Measurements from ENCODE around the gene ECSCR.
"Not testable (repeated sequence)": the region's sequence is repeated elsewhere in the genome, so short reads cannot be mapped to it uniquely, and the experiment has no call there.

The ECSCR gene

DNA sequence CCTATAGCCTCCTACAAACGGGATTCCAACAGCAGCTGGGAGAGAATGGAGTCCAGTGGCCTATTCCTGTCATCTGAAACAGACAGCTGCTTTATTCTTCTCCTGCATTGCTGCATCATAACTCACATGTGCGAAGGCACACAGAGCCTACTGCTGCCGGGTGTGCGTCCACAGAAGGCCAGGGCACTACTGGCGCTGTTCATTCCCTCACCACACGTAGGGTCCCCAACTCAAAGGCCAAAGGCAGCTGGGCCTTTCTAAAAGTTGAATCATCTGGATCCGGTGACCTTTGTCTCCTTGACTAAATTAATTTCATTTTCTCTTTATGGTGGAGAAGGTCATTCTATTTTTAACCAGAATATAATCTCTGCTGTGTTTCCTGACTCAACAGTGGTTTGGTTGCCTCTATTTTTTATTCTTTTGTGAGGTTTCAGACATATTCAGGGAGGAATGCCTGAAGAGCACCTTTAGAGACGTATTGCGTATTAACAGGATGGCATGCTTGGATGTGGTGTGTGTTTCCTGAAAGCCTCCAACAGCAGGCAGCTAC is 47.9 kb downstream of the ECSCR start:
- no peak for DNase-seq (ENCODE audit: low read depth in 3 of 3, low spot score in 1 of 3)

DNA sequence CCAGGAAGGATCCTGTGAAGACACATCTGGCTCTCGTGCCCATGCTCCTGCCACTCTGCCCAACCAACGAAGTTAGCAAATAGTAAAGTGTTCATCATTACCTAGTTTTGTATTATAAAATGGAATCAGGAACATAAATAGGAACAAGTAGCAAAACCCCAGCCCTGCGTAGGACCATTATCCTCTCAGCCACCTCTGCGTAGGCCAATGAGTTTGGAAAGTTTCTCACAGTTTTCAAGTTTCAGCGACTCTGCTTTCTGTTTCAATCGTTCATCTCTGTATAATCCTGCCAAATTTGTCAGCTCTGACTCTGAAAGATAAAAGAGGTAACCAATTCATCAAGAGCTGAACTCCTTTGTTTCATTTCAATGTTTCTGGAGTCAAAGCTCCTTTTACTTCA is 48.6 kb downstream of the ECSCR start:
- DNase-seq (ENCODE audit: low read depth in 3 of 3, low spot score in 1 of 3): no peak

DNA sequence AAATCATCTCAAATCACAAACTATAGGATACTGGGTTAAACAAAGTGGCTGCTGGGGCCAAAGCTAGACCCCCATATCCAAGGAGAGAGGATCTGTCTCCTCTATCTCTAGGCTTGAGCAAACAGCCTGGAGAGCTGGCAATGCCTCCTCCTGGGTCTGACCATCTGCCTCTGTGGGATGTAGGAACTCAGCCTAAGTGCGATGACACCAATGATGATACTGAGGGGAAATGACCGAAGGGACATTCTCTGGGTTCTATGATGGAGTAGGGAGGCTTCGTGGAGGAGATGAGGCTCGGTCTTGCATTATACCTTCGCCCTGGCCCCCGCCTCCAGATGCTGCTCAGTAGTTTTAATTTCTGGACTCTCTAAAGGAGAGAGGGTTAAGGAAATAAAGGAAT is 49.4 kb downstream of the ECSCR start:
- DNase-seq (ENCODE audit: low read depth in 3 of 3, low spot score in 1 of 3): no peak

DNA sequence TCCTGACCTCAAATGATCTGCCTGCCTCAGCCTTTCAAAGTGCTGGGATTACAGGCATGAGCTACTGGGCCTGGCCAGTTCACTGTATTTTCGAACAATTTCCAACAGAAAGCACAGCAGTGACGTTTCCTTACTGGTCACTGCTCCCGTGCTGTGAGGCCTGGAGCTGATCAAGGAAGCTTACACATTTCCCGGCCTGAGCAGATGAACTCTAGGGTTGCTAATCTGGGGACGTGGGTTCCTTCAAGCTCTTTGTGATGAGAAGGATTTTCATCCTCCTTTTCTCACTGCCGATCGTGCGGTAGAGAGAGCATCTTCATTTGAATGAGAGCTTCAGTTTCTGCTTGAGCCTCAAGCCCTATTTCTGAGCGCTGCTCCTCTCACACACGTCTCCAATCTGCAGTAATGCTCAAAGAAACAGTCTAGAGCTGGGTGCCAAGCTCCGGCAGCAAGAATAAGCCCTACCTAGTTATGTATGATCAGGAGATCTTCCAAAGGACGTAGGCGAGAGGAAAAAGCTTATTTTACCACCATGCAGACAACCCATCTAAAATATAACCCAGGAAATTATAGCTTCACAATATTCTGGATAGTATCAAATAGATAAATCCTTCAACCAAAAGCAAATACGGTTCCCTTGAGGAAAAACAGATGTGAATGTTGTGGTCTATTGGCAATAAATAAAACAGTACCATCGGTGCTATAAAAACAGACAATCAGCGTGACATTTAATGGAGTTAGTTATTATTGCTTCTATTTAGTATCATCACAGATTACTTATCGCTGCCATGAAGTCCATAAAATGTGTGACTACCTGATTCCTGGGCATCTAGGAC is 51.3 kb downstream of the ECSCR start:
- DNase-seq (ENCODE audit: low read depth in 3 of 3, low spot score in 1 of 3): no peak

DNA sequence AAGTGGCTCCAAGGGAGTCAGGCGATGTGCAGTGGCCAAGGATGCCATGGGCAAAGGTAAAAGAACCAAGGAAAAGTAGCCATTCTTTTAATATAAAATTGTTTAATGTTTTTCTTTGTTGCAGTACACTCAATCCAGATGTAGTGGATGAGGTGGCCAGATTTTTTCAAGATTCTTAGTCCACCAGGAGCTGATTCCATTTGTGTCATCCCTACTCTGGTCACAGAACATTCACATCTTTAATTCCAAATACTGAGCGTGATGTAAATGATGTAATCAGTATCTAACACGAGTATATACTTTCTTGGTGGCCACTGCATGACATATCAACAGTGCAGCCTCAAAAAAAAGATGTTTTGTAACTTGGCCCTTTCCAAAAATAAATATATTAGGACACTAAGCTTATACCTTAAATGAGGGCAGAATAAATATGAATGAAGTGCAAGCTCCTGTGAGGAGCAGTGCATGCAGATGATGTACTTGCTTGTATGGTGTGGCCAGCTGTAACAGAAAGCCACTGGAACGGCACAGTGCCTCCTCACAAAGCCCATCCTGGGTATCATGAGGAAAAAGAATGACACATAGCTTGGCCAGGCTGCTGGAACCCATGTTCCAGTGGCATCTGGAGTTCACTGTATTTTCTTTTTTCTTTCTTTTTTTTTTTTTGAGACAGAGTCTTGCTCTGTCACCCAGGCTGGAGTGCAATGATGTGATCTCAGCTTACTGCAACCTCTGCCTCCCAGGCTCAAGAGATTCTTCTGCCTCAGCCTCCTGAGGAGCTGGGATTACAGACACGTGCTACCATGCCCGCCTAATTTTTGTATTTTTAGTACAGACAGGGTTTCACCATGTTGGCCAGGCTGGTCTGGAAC is 52.2 kb downstream of the ECSCR start:
- no peak for DNase-seq (ENCODE audit: low read depth in 3 of 3, low spot score in 1 of 3)

DNA sequence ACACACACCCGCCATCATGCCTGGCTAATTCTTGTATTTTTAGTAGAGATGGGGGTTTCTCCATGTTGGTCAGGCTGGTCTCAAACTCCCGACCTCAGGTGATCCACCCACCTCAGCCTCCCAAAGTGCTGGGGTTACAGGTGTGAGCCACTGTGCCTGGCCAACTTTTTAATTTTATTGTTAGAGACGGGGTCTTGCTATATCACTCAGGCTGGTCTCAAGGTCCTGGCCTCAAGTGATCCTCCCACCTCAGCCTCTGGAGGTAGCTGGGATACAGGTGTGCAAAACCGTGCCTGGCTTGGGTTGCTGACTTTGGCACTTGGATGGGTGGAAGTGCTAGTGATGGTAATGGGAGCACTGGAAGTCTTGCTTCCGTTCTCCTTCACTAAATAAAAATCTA is 53.4 kb downstream of the ECSCR start:
- not testable (repeated sequence) for DNase-seq (ENCODE audit: low read depth in 3 of 3, low spot score in 1 of 3)

DNA sequence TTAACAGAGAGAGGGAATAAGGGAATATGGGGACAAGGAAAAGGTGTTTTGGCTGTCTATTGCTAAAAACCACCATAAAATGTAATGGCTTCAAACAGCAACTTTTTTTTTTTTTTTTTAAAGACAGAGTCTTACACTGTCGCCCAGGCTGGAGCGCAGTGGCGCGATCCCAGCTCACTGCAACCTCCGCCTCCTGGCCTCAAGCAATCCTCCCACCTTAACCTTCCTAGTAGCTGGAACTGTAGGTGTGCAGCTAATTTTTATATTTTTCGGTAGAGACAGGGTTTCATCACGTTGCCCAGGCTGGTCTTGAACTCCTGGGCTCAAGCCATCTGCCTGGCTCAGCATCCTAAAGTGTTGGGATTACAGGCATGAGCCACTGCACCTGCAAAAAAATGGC is 54.4 kb downstream of the ECSCR start:
- no peak for DNase-seq (ENCODE audit: low read depth in 3 of 3, low spot score in 1 of 3)

DNA sequence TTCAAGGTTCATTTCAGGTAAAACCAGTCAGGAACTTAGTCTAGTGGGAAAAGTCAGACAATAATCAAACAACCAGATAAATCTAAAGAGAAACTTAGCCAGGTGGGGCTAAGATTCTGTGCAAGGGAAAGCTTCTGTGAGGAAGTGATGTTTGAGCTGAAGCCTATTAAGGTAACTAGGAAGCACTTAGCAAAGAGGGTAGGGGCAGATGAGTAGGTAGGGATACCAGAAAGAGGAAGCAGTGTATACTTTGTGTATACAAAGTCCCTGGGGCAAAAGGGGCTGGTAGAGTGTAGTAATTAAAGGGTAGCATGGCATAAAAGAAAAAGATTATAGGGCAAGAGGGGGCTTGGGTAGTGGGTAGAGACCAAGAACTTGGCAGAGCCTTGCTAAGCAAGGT is 55.0 kb downstream of the ECSCR start:
- DNase-seq (ENCODE audit: low read depth in 3 of 3, low spot score in 1 of 3): no peak

DNA sequence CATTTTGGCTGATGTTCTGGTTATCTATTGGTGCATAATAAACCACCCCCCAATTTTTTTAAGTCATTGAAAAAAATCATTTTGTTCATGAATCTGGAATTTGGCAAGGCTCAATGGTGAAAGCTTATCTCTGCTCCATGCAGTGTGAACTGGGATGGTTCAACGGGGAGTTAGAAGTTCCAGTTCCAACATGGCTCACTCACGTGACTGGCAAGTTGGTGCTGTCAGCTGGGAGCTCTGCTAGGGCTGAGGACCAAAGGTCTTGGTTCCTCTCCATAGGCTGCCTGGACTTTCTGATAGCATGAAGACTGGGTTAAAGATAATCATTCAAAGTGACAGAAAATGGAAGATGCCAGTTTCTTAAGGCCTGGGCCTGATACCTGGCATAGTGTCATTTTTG is 55.6 kb downstream of the ECSCR start:
- no peak for DNase-seq (ENCODE audit: low read depth in 3 of 3, low spot score in 1 of 3)

DNA sequence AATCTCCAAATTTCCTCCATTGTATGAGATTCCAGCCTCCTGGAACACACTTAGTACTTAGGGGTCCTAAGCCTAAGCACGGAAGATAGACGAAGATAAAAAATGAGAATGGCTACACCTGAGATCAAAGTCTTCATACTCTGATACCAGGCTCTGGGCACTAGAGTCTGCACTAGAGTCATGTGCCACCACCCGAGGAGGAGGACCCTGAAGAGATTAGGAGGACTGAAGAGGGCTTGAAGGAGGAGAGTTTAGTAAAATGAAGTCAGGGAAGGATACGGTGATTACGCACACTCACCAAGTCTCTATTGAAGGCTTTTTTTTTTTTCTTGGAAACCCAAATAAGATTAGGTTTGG is 58.1 kb downstream of the ECSCR start:
- no peak for DNase-seq (ENCODE audit: low read depth in 3 of 3, low spot score in 1 of 3)

DNA sequence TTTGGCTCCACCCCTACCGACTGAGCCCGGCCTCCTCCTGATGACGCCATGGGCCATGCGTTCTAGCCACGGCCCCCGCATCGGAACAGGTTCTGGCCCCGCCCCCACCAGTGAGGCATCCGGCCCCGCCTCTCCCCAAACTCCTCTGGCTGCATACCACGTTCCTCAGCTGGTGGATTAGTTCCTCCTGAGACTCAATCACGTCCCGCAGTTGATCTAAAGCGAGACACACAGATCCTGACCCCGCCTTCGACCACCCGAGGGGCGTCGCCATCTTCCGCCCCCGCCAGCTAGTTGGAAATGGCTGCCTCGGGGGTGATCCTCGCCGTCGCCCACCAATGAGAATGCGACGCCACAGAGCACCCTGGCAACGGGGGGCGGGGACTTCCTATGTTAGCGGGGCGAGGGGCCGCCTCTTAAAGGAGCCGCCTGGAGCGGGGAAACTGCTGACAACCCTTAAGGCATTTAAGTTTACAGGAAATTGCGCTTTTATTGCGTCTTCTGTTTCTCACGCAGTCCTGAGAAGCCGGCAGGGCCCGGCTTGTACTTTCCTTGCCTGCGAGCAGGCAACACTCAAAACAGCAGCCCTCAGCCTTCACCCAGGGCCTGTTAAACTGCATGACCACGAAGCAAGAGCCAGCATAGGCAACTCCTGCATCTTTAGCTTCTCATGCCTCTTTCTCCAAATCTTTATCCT is 58.6 kb downstream of the ECSCR start, which contains the start of gene SPATA24:
Gene SPATA24 (minus strand): TSS at position 303 of the 697 bp plus-strand sequence. CDS start 29 bp downstream, at position 274.
- peak; percentile 92 to 95 (median 92) for DNase-seq (ENCODE audit: low read depth in 3 of 3, low spot score in 1 of 3)

DNA sequence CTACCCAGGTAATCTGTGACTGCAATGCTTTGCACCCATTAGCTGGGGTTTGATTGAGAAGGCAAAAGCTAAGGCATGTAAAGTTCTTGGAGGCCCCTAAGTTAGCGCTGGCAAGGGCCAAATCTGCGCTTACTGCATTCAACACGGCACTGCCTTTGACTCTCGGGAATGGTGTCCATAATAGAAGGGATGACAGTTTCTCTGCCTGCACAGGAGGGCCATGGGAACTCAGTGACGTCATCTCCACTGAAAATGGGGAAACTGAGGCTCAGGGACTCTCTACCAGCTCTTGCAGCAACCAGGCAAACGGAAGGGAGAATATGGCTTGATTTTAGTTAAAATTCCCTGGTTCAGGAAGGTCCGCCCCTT is 59.1 kb downstream of the ECSCR start:
- no peak for DNase-seq (ENCODE audit: low read depth in 3 of 3, low spot score in 1 of 3)

DNA sequence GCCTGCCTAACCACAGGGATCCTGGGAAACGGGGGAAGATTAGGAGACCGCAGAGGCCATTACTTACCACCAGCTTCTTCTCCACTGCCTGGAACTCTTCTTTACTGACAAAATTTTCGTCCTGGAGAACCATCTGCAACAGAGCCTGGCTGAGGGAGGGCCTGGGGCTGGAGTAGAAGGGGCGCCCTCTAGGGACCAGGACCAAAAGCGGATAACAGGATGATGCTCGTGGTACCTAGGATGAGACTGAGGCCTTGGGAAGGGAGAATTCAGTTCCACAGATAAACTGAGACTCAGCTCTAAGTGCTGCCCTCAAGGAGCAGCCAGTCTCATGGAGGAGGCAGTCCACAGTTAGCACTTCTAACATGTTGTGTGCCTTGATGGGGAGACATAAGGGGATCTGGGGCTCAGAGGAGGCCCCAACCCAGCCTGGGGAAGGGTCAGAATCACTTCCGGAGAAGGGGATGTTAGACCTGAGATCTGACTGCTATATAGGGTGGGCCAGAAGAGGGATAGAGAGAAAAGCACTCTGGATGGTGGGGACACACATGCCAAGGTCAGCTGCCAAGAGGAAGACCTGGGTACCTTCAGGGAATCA is 59.9 kb downstream of the ECSCR start:
- DNase-seq (ENCODE audit: low read depth in 3 of 3, low spot score in 1 of 3): no peak

DNA sequence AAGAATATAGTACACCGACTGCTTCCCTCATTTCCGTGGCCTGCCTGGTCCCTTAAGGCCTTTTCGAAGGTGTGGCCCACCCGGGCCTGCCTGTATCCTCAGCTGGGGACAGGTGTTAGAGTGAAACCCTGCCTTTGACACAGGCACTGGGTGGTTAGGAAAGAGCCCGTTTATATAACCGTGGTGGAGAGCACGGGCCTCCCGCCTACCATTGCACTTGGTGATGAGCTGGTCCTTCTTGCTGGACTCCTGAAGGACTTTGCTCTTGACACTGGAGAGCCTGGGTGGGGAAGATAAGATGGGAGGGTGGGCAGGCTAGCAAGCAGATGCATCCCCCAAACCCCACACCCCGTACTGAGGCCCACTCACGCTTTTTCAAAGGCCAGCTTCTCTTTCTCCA is 61.0 kb downstream of the ECSCR start:
- no peak for DNase-seq (ENCODE audit: low read depth in 3 of 3, low spot score in 1 of 3)

DNA sequence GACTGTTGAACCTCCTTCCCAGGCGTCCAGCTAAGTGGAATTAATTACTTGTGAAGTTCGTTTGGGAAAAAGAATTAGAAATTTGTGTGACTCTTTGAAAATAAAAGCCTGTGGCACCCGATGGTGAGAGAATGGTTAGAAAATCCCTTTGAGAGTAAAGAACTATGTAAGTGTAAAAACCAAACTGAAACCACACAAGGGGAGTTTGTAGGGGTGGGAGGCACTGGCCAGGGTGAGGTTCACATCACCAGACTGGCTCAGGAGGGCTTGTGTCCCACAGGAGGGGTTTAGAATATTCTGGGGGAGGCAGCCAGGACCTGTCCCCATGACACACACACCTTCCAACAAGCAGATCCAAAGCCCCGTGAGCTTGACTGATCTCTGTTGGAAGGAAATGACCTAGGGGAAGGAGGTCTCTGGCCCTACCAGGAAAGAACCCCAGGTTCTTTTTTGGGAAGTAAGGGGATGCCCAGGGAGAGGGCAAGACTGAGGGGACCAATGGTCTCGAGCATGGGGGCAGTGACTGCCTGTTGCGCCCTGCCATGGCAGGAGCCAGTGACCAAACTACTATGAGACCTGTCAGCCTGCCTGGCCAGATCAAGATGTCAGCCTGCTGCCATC is 62.9 kb downstream of the ECSCR start:
- DNase-seq (ENCODE audit: low read depth in 3 of 3, low spot score in 1 of 3): no peak

Measured in stimulated activated CD4-positive, alpha-beta T cell treated with anti-CD3 and anti-CD28 coated beads, TNF-alpha, amount 100 ng/mL, for 1 hour (primary cell).